ENCODE results near the gene DDX4.
"Not testable (repeated sequence)": the region's sequence is repeated elsewhere in the genome, so short reads cannot be mapped to it uniquely, and the experiment has no call there.

DDX4 gene

GRCh38 chr5:55737793-55738192 lies at the start of gene DDX4:
DDX4 (plus strand) TSS chr5:55738061; CDS start chr5:55738964, 903 bp downstream.
- no peak for DNase-seq

- no peak for DNase-seq
Measured at GRCh38 chr5:55691265-55692105, 46.4 kb upstream of the DDX4 start.

- no peak for DNase-seq
Measured at GRCh38 chr5:55692106-55692417, 45.8 kb upstream of the DDX4 start.

- DNase-seq, result no peak
Measured at GRCh38 chr5:55692509-55692908, 45.4 kb upstream of the DDX4 start.

GRCh38 chr5:55694152-55694830 lies 43.6 kb upstream of the DDX4 start:
- no peak for DNase-seq

GRCh38 chr5:55696704-55697103 lies 41.2 kb upstream of the DDX4 start:
- not testable (repeated sequence) for DNase-seq

- DNase-seq, result no peak
Measured at GRCh38 chr5:55699041-55699688, 38.7 kb upstream of the DDX4 start.

GRCh38 chr5:55700745-55701144 lies 37.1 kb upstream of the DDX4 start:
- DNase-seq, result no peak

- DNase-seq, result no peak
Measured at GRCh38 chr5:55701462-55702103, 36.3 kb upstream of the DDX4 start.

- DNase-seq, result no peak
Measured at GRCh38 chr5:55702598-55703345, 35.1 kb upstream of the DDX4 start.

- DNase-seq, result no peak
Measured at GRCh38 chr5:55706230-55706629, 31.6 kb upstream of the DDX4 start.

GRCh38 chr5:55708732-55709131 lies 29.1 kb upstream of the DDX4 start:
- DNase-seq, result no peak

- no peak for DNase-seq
Measured at GRCh38 chr5:55711507-55712022, 26.3 kb upstream of the DDX4 start.

- peak; percentile 93 for DNase-seq
Measured at GRCh38 chr5:55712023-55712859, 25.6 kb upstream of the DDX4 start, which contains the start of gene SLC38A9. SLC38A9 (minus strand) TSS chr5:55712324; CDS start chr5:55697958, 14,366 bp downstream.

GRCh38 chr5:55713871-55714270 lies 24.0 kb upstream of the DDX4 start:
- no peak for DNase-seq

GRCh38 chr5:55714339-55714738 lies 23.5 kb upstream of the DDX4 start:
- no peak for DNase-seq

- no peak for DNase-seq
Measured at GRCh38 chr5:55714749-55715148, 23.1 kb upstream of the DDX4 start.

GRCh38 chr5:55715519-55716078 lies 22.3 kb upstream of the DDX4 start:
- no peak for DNase-seq

GRCh38 chr5:55719026-55719425 lies 18.8 kb upstream of the DDX4 start:
- not testable (repeated sequence) for DNase-seq

GRCh38 chr5:55720188-55720703 lies 17.6 kb upstream of the DDX4 start:
- no peak for DNase-seq

- no peak for DNase-seq
Measured at GRCh38 chr5:55724281-55724680, 13.6 kb upstream of the DDX4 start.
